Hypothalamus (tissue), 51 donors: Measurements from ENCODE around the gene ADGRV1.
A peak's percentile ranks its signal among the peaks of the same experiment; 100 is the strongest.

Source experiments
- DNase-seq, 51 donors: peaks; one replicate each; lab custom pipeline; 2025; lab: John Stamatoyannopoulos, UW

Gene ADGRV1

GRCh38 chr5:90930062-90930461 is 371.5 kb downstream of the ADGRV1 start:
- DNase-seq, result no peak

DNA sequence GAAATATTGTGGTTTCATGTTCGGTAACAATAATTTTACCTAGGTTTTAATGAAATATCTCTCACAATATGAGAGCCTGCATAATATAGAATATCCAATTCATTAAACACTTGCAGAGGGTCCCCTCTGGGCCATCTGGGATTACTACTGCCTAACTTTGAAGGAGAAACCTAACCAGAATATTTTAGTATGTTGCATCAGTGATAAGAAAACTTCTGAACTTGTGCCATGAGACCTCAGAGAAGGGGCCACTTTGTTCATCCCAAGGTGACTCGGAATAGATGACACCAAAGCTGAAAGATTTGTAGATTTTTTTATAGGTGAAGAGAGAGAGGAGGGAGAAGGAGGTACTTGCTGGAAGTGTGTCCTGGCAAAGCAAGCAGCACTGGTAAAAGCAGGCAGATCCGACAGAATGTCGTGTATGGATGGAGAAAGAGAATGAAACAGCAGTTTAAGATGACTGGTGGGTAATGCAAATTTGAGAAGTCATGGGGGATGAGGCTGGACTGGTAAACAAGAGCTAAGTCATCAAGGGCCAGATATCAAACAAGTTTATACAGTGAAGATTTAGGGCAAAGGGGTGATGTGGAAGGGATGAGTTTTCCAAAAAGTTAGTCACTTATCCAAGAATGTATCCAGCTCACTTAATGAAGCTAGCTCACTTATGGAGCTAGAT is 372.3 kb downstream of the ADGRV1 start:
- no peak for DNase-seq

DNA sequence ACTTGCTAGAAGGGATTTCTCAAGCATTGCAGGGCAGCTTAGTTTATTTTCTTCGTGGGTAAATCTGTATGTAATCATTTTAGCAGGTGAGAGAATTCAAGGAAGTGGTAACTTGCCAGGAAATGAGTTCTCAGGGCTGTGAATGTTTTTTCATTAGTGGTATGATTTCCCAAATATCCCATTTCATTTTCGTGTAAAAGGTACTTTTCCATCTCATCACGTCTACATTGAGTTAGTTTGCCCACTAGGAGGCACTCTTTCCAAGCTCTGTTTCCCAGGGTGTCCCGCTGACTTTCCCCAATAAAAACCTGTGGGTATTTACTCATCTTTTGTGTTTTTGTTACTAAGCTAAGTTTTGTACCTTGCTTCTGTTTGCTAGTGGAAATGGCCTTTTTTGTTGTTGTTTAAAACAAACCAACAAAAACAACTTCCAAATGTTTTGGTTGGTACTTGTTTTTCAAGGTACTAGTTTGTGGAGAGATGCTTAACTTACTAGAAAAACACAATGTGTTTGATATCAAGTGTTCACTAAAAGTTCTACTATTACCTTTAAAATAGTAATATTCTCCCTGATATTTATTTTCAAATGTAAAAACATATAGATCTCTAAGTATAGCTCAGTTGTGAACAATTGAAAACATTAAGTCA is 373.6 kb downstream of the ADGRV1 start:
- peak in 12 of 51 donors; percentile 0 to 52 (median 3) for DNase-seq

DNA sequence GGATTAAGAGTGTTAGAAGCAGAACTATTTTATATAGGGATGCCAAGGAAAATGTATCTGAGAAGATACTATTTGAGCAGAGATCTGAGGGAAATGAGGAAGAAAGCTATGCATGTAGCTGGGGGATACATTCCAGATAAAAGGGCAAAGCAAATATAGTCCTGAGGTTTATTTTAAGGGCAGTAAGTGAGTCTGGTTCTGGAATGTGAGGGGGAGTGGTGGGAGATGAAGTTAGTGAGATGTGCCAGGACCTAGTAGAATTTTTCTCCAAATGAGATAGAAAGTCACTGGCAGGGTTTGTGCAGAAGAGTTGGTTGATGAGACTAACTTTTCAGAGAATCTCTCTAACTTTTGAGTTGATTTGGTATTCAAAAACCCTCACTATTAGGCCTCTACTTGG is 374.7 kb downstream of the ADGRV1 start:
- no peak for DNase-seq

GRCh38 chr5:90934091-90934719 is 375.6 kb downstream of the ADGRV1 start:
- no peak for DNase-seq

DNA sequence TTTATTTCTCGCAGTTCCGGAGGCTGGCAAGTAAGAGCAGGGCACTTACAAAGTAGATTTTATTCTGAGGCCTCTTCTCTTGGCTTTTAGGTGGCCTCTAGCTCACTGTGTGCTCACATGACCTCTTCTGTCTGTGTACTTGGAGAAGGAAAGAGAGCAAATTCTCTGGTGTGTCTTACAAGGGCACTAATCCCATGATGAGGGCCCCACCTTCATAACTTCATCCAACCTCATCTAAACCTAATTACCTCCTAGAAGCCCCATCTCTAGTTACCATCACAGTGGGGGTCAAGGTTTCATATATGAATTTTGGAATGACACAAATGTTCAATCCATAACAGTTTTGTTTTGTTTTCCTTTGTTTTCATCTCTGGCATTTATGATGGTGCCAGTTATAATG is 376.1 kb downstream of the ADGRV1 start:
- DNase-seq, result no peak

- DNase-seq, result no peak
Measured at GRCh38 chr5:90939211-90939610, 380.6 kb downstream of the ADGRV1 start.

DNA sequence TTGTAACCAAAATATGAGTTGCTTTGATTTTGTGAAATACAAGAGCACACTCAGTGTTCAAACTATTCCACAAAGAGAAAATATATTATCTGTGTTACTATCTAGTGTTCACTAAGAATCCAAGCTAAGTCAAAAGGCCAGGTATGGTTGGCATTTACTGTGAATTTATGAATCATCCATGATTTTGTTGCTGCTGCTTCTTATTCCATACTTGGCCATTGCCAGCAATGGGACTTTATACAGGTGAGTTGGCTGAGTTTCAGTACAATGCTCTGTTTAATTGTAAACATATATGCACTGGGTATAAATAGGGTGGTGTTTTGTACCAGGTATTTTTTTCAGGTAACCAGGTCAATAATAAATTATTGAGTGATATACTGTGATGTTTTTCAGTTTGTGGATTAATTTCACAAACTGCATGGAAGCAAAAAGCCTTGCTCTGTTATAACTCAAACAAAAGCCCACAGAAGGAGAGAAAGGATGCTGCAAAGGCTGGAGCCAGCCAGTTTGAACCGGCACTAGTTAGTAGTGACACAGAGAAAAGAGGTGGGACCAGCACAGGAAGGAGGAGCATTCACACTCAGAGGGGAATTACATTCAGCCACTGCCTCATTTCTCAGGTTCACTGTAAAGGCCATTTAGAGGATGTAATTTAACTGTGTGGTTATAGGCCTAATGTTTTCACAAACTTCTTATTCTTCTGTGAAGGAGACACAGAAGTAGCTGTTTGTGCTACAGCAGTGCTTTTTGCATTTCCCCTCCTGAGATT is 381.8 kb downstream of the ADGRV1 start:
- peak in 10 of 51 donors; percentile 0 to 41 (median 4) for DNase-seq

DNA sequence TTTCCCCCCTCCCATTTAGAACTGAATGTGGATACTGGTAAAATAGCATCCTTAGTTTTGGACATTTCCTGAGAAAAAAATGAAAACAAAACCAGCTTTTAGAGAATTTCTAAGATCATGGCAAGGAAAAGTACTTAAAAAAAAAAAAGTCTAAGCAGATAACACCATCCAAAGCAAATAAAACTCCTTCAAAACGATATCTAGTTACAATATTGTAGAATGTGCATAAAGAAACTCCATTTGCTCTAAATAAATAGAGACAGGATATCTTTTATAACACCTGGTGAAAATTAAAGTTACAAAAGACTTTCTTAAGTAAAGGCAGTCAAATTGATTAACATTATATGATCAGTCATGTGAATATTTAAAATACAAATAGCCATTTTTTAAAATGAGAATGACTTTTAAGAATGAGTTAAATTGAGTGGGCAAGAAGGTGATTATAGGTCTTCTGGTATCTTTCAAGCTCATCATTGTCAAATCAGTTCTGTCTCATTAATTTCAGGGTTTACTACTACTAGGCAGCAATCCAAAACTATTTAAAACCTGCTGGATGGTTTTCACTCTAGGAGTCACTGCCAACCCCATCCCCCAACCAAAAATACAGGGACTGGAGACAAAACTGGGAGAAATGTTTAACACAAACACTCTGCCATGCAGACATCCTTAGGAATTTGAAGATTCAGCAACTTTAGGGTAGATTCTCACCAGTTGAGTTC is 382.6 kb downstream of the ADGRV1 start:
- no peak for DNase-seq

- no peak for DNase-seq
Measured at GRCh38 chr5:90944116-90944515, 385.5 kb downstream of the ADGRV1 start.

GRCh38 chr5:90947667-90948066 is 389.1 kb downstream of the ADGRV1 start:
- no peak for DNase-seq

DNA sequence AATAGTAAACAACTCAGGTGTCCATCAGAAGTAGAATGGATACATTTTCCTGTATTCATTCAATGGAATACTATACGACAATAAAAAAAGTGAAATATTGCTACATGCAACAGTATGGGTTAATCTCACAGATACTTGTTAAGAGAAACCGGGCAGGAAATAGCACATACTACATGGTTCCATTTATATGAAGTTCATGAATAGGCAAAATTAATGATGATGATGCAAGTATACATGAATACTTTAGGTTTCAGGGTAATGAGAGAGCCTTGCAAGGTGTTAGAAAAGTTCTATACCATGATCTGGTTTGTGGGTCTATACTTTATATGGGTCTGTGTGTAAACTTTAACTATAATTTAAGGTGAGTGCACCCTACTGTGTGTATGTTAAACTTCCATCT is 390.4 kb downstream of the ADGRV1 start:
- no peak for DNase-seq

- no peak for DNase-seq
Measured at GRCh38 chr5:90949469-90950358, 391.1 kb downstream of the ADGRV1 start.

GRCh38 chr5:90955001-90955635 is 396.5 kb downstream of the ADGRV1 start:
- DNase-seq, result no peak

- DNase-seq, result no peak
Measured at GRCh38 chr5:90956511-90957097, 398.0 kb downstream of the ADGRV1 start.

DNA sequence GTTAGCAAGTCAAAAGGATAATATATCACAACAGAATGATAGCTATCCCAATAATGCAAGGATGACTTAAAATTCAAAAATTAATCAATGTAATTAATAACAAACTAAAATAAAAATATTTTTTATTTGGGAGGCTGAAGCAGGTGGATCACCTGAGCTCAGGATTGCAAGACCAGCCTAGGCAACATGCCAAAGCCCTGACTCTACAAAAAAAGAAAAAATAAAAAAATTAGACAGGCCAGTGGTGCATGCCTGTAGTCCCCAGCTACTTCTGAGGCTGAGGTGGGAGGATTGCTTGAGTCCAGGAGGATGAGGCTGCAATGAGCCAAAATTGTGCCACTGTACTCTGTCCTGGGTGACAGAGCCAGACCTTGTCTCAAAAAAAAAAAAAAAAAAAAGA is 399.3 kb downstream of the ADGRV1 start:
- DNase-seq, result no peak

GRCh38 chr5:90959262-90959661 is 400.7 kb downstream of the ADGRV1 start:
- no peak for DNase-seq

GRCh38 chr5:90962481-90962880 is 403.9 kb downstream of the ADGRV1 start:
- DNase-seq, result peak in 1 of 51 donors; percentile 15
